GM21717 (cell line): ENCODE results near the gene ZNF697.
"Not testable (repeated sequence)": the region's sequence is repeated elsewhere in the genome, so short reads cannot be mapped to it uniquely, and the experiment has no call there.

Experiments
- ATAC-seq: cut with Tn5 transposase; IDR thresholded peaks from one replicate; pipeline ENCODE4 v1.9.1; 2021; ENCODE audit warnings: mild to moderate bottlenecking, moderate library complexity; ENCODE audit not compliant: unreplicated experiment

Gene ZNF697

DNA sequence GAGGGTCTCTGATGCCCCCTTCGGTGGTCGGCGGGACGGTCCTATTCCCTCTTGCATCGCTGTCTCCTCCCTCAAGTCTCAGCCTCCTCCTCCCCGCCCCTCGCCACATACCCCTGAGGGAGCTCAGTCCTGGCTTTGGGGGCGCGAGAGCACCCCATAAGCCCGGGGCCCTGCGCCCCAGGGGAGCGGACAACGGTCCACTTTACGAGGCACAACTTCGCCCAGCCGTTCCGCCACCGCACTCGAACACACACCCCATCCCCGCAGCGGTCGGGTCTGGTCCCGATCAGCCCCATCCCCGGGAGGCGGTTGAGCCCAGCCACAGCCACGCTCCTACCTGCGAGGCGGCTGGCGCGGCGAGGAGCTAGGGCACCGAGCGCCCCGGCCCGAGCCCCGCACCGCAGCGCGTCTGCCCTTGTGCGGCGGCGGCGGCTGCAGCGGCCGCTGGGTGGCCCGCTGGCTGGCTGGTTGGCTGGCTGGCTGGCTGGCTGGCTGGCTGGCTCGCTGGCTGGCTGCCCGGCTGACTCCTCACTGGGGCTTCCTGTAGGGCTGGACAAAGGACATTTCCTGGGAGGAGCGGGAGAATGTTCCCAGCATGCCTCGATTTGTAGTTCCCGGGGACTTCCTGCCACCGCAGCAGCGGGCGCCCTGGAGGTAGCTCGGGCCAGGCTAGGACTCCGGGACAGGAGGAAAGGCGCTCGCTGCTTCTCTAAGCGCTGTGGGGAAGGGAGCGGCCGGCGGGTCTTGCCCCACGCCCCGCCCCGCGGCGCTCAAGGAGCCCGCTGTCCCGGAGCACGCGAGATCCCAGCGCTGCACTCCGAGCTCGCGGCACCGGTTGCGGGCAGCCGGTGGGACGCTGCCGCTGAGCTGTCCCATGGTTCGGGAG lies at the start of gene ZNF697:
TSS of gene ZNF697 (minus strand) at position 533 of the 886 bp plus-strand sequence. CDS start 22,166 bp downstream, outside the sequence.
- ATAC-seq: peak; percentile 69

DNA sequence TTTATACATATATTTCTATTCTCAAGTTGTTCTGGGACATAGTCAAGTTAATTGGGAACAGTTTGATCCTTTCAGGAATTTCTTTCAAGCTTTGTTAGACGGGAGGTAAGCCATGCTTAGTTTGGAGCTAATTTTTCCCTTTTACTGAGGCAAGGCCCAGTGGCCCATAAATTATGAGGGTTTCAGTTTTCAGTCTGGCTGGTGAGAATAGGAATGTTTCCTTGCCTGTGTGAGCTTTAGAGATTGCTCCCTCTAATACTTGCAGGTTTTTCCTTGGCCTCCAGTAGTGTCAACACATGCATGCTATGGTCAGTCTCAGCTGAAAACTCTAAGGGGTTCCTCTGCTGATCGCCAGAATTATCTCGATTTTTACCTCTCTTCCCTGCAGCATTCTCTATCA lies 49.5 kb upstream of the ZNF697 start:
- ATAC-seq: no peak

DNA sequence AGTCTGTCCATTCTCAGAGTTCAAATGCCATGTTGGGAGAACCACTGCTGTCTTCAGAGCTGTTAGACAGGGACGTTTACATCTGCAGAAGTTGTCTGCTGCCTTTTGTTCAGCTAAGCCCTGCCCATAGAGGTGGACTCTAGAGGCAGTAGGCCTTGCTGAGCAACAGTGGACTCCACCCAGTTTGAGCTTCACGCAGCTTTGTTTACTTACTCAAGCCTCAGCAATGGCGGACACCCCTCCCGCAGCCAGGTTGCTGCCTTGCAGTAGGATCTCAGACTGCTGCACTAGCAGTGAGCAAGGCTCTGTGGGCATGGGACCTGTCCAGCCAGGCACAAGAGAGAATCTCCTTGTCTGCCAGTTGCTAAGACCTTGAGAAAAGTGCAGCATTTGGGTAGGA lies 48.8 kb upstream of the ZNF697 start:
- ATAC-seq: not testable (repeated sequence)

DNA sequence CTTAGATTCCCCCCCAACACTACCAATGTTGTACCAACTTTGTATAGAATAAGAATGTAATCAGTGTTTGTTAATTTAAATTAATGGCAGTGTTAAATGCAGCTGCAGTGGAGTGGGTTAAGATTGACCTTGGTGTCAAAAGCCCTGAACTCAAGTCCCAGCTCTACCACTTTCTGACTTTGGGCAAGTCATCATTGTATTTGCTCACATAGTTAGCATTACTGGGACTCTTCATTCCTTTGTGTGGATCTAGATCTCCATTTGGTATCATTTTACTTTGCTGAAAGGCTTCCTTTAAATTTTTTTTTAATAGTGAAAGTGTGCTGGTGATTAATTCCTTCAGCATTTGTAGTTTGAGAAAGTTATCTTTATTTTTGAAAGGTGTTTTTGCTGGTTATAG lies 41.4 kb upstream of the ZNF697 start:
- no peak for ATAC-seq

DNA sequence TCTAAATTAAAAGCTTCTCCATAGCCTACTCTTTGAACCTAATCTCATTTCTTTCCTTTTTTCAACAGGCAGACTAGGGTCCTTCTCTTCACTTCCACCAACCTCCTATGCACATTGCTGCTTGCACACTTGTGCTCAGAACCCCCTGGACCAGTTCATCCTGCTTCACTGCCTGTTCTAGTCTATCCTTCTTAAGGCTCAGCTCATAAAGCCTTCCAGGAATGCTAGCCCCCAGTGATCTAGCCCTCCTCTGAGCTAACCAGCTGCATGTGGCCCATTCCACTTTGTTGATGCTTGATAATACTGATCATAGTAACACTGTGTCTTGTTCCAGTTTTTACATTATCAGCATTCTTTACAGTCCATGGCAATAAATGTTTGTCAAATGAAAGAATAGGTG lies 40.7 kb upstream of the ZNF697 start:
- no peak for ATAC-seq

DNA sequence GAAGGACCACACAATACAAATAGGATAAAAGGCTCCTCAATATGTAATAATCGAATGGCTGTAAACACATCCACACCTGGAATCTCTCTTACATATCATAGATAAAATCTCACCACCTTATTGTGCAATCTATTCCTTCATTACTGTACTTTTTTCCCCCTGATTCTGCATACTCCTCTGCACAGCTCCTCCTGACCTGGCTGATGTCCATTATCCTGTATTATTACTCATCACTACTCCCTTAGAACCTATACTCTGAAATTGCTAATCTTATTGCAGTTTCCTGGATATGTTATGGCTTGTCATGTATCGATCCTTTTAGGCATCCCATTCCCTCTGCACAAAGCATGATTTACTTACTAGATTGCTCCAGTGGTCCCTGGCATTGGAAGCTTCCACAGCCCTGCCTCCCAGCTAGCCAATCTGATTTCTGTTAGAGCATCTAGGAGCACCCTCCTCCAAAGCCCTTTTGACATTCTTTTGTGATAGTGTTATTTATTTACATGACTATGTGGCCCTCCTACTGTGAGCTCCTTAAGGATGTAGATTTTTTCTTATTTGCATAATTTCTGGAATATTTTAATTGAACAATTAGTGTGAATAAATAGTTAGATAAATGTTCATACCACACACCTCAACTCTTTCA lies 39.5 kb upstream of the ZNF697 start:
- ATAC-seq: no peak

DNA sequence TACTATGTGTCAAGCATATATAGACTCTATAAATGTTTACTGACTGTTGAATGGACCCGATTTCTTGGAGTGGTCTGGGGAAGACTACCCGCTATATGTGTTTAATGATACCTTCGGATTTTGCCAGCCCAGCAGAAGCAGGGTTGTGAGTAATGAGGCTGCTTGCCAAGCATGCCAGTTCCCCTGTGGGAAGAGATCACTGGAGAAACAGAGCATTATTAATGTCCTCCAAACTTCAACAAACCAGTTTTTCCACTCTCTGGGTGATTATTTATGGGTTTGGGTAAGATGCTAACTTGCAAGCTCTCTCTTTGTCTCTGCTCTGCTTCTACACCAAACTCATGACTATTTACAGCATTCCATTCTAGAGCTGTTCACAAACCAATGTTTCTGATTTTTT lies 38.6 kb upstream of the ZNF697 start:
- no peak for ATAC-seq

DNA sequence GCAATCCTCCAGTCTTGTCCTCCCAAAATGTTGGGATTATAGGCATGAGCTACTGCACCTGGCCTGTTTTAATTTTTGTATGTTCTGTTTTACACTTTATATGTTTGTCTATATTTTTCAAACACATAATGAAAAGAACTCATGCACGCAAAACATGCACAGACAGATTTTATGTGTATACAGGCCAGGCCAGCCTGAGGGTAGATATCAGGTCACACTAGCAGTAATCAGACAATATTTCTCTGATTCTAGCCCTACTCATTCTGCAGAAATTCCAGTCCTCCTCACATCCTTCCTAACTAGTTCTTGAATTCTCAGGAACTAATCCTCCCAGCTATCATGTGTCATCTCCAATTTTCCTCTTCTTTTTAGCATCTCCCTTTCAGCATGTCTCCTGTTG lies 35.8 kb upstream of the ZNF697 start:
- ATAC-seq: no peak

DNA sequence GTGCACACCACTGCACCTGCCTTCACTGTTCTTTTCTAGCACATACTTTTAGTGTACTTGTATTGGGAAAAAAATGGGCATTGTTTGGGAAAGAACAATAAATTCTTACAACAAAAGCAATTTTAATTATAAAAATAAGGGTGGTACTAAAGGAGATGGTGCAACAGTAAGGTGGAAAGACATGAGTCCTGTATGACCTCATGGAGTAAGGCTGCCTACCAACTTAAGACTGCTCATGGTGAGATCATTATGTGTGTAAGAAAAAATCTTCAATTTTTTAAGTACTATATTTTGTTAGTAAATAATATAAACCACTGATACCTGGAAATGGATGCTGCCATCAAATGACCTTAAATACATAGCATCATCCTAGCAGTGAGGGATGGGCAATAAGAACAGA lies 34.1 kb upstream of the ZNF697 start:
- no peak for ATAC-seq

DNA sequence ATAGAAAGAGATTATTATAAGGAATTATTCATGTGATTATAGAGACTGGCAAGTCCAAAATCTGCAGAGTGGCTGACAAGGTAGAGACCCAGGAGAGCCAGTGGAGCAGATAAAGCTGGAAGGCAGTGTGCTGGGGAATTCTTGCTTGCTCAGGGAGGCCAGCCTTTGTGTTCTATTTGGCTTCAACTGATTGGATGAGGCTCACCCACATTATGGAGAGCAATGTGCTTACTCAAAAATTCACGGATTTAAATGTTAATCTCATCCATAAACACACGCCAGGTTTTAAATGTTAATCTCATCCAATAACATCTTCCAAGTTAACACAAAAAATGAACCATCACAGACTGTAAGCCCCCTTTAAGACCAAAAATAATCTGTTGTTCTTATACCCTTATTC lies 33.5 kb upstream of the ZNF697 start:
- no peak for ATAC-seq

DNA sequence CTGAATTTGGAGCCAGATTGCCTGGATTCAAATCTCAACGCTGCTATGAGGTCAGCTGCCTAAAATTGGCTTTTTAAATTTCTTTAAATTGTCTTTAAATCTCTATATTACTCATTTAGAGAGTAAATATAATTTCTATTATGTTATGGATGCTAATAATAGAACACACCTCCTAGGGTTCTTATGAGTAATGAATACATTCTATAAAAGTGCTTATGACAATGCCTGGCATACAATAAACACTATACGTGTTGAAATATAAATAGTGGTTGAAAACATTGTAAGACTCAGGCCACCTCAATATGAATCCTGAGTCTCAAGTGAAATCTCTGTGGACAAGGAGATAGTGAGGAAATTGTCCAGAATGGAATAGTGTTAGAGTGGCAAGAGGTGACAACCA lies 32.7 kb upstream of the ZNF697 start:
- no peak for ATAC-seq

DNA sequence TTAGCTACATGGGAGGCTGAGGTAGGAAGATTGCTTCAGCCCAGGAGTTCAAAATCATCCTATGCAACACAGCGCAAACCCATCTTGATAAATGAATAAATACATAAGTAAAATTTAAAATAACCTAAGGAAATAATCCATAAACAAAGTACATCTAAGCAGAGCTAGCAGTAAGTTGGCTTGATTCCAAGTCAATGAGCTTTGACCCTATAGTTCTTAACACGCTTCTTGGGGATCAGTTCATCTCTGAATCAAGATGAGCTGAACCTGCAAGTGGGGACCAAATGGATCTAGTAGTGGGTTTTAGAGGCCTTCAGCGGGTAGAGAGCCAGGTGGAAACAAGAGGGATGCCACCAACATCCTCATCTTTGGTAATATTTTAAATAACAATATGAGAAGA lies 32.1 kb upstream of the ZNF697 start:
- no peak for ATAC-seq

DNA sequence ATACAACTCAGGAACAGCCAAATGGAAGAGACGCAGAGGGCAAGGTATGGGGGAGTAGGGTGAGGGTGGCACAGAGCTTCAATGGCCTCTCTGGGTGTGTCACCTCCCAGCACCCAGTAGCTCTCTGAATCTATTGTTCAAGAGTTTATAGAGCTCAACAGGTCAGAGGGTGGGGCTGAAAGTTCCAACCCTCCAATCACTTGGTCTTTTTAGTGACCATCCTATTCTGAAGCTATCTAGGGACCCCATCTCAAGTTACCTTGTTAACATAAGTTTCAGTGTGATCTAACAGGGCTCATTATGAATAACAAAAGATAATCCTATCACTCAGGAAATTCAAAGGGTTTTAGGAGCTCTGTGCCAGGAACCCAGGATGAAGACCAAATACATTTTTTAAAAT lies 31.2 kb upstream of the ZNF697 start:
- ATAC-seq: no peak

DNA sequence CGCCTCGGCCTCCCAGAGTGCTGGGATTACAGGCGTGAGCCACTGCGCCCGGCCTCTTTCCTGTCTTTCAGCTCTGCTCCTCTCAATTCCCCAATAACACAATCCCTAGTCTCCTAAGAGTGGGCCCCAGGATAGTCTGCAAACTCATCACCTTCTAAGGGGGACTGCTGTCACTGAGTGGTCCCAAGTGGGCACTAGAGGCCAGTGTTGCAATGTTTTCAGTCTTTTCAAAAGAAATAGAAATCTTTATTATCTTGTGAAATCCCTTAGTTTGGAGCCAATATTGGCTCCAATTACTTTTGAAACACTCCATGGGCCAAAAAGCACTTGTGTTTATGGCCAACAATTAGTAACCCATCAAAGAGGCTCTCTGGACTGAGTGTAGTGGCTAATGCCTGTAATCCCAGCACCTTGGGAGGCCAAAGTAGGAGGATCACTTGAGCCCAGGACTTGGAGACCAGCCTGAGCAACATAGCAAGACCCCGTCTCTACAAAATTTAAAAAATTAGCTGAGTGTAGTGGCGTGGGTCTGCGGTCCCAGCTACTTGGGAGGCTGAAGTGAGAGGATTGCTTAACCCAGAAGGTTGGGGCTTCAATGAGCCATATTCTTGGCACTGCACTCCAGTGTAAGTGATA lies 28.6 kb upstream of the ZNF697 start:
- ATAC-seq: no peak

DNA sequence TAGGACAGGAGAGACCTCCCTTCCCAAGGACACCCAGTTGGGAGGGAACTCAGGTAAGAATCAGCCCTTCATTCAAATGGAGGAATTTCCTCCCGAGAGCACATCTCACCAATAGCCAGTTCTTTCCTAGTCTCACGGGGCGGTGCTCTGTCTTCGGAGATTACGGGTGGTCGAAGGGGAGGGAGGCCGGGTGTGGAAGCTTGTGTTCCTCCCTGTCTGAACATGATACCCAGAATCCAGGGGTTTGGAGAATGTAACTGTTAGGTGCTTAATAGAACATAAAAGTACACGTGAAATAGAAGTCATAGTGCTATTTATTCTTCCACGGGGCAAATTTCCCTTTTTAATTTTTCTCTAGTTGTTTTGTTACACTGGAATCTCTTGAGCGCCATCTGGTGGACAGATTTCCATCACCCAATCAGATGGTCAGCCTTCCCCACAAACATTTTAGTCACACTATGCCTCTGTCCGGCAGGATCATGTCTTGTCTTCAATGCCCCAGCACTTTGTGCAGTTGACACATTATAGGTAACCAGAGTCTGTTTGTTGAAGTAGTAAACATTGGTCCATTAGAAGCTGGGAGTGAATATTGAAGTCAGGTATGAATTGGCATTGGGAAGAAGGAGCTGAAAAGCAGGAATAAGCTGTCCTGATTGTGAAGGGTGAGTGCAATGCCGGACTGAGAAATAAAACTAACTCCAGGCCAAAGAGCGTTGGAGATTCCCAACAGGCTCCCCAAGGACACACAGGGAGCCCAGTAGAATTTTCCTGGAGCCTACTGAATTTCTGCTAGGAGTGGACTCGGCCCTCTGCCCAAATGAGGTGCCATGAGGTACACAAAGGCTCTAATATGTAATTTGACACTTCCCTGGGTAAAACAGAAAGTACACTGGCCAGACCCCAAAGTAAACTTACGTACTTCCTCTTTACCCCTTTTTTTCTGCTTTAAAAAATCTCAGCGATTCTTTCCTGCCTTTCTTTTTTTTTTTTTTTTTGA lies 27.6 kb upstream of the ZNF697 start:
- no peak for ATAC-seq

DNA sequence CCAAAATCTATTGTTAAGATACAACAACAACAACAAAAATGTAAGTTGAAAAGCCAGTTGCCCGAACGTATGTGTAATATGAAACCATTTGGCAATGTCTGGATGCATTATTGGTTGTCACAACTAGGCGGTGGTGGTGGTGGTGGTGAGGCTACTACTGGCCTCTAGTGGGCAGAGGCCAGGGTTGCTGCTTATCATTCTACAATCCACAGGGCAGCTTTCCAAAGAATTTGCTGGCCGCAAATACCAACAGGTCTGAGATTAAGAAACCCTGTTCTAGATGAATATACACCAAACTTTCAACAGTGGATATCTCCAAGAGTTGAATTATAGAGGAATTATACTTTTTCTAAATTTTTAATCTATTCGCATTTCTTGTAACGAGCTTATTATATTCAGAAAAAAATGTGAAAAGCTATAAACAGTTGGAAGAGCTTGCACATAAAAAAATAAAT lies 26.8 kb upstream of the ZNF697 start:
- peak; percentile 54 for ATAC-seq

DNA sequence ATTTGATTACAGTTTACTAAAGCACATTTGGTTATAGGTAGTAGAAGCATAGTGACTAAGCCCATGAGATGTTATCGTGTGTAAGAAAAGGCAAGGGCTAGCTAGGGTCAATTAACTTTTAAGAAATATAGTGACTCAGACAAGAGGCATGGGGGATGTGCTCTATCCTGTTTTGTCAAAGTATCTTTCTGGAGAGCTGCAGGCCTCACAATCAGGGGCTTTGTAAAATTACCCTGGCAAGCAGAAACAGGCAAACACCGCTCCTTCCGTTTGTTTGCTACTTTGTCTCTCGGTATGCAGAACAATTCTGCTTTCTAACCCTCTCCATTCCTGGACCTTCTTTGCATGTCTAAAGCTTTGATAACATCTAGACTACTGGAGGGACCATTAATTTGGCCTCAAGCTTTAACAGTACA lies 26.1 kb upstream of the ZNF697 start:
- no peak for ATAC-seq

DNA sequence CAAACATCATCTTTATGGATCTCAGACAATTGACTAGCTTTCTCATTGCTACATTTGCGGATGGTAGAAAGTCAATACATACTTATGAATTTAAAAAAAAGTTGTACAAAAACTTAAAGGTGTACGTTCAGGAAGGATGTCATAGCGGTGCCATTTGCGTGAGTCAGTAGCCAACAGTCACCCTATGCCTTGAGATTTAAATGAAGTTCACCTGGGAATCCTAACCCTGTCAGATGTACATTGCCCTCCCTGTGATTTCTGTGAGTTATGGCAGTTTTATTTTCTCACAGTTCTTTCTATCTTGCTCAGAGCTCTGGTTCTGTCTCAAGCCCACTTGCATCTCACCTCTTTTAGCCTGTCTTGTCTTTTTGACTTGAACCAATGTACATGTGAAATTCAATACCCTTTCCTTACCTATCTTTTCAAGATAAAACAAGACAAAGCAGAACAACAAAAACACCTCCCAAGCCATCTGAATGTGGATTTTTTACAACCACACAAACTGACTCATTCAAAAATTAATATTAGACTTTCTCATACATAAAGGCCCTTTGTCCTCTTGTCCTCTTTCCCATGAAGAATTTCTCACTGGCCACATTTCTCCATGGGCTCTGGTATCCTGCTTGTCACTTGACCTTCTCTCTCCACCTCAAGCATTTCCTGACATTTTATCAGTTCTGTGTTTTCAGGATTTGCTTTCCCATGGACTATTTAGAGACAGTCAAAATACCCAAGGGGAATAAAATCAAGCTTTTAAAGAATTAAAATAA lies 25.3 kb upstream of the ZNF697 start:
- no peak for ATAC-seq

DNA sequence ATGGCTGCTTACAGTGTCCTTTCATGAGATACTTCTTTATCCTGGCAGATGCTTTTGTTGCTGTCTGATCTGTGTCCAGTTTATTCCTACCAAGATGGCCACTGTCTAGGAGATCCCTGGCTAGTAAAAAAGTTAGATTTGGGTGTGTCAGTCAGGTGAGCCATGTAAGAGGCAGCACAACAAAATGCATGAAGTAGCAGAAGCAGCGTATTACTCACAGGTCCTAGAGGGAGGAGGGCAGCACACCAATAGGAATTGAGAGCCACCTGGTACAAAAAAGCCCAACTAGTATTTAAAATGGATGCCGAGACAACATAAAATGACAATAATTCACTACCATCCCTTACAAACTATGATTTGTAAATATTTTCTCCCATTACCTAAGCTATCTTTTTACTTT lies 22.8 kb upstream of the ZNF697 start:
- ATAC-seq: no peak

DNA sequence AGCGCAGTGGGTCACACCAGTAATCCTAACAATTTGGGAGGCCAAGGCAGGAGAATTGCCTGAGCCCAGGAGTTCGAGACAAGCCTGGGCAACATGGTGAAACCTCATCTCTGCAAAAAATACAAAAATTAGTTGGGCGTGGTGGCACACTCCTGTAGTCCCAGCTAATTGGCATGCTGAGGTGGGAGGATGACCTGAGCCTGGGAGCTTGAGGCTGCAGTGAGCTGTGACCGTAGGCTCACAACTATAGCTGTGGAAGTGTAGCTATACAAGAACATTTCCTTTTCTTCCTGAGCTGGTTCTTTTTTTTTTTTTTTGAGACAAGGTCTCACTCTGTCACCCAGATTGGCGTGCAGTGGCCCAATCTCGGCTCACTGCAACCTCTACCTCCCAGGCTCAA lies 19.1 kb upstream of the ZNF697 start:
- no peak for ATAC-seq
